ENCODE measurements around the gene VPS52. TPM values are rescaled to one million over a fixed set of nuclear protein-coding genes. Genes with fewer than 3 reads are reported as not detected.
"Not testable (repeated sequence)": the region's sequence is repeated elsewhere in the genome, so short reads cannot be mapped to it uniquely, and the experiment has no call there.

VPS52 gene
- total RNA-seq, 1 donor, result 40.5 TPM

GRCh38 chr6:33273129-33273923, 1.6 kb upstream of the VPS52 start:
- DNase-seq (ENCODE audit: low read depth), result no peak
- TF ChIP-seq CTCF (IDR thresholded peaks at IDR 0.05; ENCODE audit: insufficient read depth, low read length), result no peak
- peak overlapping the region; percentile 99 for H3K4me3 ChIP-seq (ENCODE audit: low read depth, low read length)

- no peak for TF ChIP-seq CTCF (IDR thresholded peaks at IDR 0.05; ENCODE audit: insufficient read depth, low read length)
- DNase-seq (ENCODE audit: low read depth), result no peak
- peak overlapping the region; percentile 99 for H3K4me3 ChIP-seq (ENCODE audit: low read depth, low read length)
Measured at GRCh38 chr6:33272275-33273128, 826 bp upstream of the VPS52 start.

- H3K4me3 ChIP-seq (ENCODE audit: low read depth, low read length), result peak overlapping the region; percentile 99
- no peak for DNase-seq (ENCODE audit: low read depth)
- TF ChIP-seq CTCF (IDR thresholded peaks at IDR 0.05; ENCODE audit: insufficient read depth, low read length), result no peak
Measured at GRCh38 chr6:33271117-33271467, 584 bp downstream of the VPS52 start.

- no peak for TF ChIP-seq CTCF (IDR thresholded peaks at IDR 0.05; ENCODE audit: insufficient read depth, low read length)
- H3K4me3 ChIP-seq (ENCODE audit: low read depth, low read length), result no peak overlapping the region
- DNase-seq (ENCODE audit: low read depth), result no peak
Measured at GRCh38 chr6:33264015-33264414, 7.7 kb downstream of the VPS52 start.

- not testable (repeated sequence) for DNase-seq (ENCODE audit: low read depth); H3K4me3 ChIP-seq (ENCODE audit: low read depth, low read length)
Measured at GRCh38 chr6:33262490-33262889, 9.2 kb downstream of the VPS52 start.

- no peak for TF ChIP-seq CTCF (IDR thresholded peaks at IDR 0.05; ENCODE audit: insufficient read depth, low read length)
- H3K4me3 ChIP-seq (ENCODE audit: low read depth, low read length), result no peak overlapping the region
Measured at GRCh38 chr6:33259032-33259431, 12.6 kb downstream of the VPS52 start.

GRCh38 chr6:33254591-33254990, 17.1 kb downstream of the VPS52 start:
- DNase-seq (ENCODE audit: low read depth), result no peak
- no peak overlapping the region for H3K4me3 ChIP-seq (ENCODE audit: low read depth, low read length)
- no peak for TF ChIP-seq CTCF (IDR thresholded peaks at IDR 0.05; ENCODE audit: insufficient read depth, low read length)

More at GRCh38 chr6:33259032-33259431, 12.6 kb downstream of the VPS52 start:
- no peak for DNase-seq (ENCODE audit: low read depth)
